GM18870 (cell line): ENCODE data around the gene SGTA.

Source experiments
- ATAC-seq: cut with Tn5 transposase; IDR thresholded peaks from one replicate; pipeline ENCODE4 v1.9.1; 2021; ENCODE audit warnings: moderate library complexity; ENCODE audit not compliant: unreplicated experiment

The SGTA gene

DNA sequence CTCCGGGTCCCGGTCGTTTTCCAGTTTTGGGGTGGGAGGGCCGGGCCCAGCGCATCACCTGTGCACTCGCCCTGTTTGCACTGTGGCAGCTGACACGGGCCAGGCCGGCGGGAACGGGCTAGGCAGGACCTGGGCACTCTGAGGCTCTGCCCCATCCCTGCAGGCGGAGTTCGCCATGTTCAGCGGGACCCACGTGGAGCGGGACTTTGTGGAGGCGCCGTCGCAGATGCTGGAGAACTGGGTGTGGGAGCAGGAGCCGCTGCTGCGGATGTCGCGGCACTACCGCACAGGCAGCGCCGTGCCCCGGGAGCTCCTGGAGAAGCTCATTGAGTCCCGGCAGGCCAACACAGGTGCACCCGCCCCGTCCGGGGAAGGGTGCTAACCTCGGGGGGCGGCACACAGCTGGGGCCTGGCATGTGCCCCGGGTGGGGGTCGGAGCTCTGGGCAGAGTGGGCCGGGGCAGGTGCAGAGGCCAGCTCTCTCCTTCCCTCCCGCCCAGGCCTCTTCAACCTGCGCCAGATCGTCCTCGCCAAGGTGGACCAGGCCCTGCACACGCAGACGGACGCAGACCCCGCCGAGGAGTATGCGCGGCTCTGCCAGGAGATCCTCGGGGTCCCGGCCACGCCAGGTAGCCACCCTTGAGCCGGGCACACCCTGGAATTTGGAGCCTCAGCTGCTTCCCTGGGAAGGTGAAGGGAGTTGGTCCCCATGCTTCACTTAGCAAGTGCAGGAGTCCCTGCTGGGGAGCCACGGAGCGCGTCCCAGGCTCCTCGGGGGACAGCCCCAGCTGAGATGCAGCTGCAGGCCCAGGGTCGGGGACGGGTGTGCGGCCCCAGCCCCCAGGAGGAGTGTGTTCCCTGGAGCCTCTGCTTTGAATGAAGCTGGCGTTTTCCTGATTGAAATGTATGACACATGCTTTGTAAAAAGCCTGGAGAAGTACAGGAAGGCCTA is 27.3 kb upstream of the SGTA start:
- no peak for ATAC-seq

DNA sequence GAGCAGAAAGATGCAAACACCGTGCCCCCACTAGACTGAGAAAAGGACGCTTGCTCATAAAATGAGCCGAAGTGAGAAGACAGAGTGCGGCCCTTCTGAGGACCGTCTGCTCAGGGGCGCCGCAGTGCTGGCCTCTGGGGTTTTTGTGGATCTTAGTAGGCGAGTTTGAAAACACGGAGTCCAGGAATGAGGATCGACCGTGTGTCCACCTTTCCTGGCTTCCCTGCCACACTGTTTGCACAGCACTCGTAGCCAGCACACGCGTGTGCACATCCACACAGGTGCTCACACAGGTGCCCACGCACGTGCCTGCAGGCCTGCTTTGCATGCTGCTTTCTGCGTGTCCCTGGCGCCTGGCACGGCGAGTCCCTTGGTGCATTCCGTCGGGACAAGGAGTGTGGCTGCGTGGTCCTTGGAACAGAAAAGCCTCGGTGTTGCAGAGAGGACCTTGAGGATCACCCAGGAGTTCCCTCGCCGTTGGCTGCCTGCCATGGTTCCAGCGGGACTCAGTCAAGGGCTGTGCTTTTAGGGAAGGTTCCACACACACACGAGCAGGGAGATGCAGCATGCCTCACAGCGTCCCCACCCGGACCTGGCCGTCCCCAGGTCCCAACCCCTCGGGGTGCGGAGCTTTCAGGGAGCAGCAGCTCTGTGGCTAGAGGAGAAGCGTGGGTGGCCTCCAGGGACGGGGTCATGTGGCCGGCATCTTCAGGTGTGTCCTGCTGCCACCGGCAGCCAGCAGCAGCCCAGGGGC is 26.5 kb upstream of the SGTA start:
- ATAC-seq: no peak

DNA sequence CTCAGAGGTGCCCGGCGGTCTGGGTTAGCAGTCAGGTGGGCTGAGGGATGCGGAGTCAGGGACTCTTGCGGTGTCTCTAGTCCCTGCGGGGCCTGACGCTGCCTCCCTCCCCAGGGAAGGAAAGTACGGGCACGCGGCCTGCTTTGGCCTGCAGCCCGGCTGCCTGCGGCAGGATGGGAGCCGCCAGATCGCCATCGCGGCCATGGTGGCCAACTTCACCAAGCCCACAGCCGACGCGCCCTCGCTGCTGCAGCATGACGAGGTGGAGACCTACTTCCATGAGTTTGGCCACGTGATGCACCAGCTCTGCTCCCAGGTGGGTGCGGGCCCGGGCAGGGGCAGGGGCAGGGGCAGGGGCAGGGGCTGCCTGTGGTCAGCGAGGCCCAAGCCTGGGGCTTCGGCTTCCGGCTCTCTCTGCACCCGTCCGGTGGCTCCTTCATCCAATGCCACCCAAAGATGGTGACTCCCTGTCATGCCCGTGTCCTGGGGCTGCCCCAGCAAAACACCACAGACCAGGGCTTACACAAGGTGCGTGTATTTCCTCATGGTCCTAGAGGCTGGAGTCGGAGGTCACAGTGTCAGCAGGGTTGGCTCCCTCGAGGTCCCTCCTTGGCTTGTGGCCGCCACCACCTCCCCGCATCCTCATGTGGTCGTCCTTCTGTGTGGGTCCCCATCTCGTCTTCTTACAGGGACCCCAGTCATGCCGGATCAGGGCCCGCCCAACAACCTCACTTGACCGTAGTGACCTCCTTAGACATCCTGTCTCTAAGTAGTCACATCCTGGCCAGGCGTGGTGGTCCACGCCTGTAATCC is 25.3 kb upstream of the SGTA start:
- ATAC-seq: no peak

DNA sequence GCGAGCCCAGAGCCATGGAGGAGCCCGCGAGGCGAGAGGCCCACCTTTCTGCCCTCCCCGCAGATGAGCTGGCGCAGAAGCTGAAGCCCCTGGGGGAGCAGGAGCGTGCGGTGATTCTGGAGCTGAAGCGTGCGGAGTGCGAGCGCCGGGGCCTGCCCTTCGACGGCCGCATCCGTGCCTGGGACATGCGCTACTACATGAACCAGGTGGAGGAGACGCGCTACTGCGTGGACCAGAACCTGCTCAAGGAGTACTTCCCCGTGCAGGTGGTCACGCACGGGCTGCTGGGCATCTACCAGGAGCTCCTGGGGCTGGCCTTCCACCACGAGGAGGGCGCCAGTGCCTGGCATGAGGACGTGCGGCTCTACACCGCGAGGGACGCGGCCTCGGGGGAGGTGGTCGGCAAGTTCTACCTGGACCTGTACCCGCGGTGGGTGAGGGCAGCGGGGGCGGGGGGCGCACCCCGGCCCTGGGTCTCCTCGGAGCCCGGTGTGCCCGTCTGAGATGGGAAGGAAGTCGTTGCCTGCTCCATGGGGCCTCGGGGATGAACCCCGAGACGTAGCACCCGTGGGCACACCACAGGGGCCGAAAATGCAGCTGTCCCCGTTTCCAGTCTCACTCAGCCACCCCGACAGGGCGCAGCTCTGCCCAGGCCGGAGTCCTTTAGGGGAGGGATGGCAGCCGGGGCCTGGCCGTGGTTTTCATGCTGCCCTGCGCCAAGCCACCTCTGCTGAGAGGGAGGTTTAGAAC is 24.5 kb upstream of the SGTA start:
- no peak for ATAC-seq

DNA sequence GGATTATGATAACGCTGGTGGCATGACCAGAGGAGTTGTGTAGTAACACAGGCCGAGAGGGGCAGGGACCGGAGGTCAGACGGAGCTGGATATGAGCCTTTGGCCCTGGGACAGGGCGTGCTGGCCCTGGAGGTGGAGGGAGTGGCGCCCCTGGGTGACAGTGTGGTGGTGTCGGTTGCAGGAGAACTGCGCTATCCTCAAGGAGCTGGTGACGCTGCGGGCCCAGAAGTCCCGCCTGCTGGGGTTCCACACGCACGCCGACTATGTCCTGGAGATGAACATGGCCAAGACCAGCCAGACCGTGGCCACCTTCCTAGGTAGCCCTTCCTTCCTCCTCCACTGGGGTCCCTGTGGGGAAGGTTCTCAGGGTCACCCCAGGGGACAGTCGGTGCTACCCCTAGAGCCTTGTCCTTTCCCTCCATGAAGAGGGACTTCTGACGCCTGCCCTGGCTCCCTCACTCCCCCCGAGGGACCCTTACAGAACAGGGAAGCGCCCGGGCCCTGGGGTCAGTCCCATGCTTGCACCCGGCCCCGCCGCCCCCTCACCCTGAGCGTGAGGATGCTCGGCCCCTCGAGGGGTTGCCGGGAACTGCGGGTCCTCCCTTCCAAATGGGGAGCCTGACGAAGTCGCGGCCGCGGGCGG is 23.8 kb upstream of the SGTA start:
- no peak for ATAC-seq

DNA sequence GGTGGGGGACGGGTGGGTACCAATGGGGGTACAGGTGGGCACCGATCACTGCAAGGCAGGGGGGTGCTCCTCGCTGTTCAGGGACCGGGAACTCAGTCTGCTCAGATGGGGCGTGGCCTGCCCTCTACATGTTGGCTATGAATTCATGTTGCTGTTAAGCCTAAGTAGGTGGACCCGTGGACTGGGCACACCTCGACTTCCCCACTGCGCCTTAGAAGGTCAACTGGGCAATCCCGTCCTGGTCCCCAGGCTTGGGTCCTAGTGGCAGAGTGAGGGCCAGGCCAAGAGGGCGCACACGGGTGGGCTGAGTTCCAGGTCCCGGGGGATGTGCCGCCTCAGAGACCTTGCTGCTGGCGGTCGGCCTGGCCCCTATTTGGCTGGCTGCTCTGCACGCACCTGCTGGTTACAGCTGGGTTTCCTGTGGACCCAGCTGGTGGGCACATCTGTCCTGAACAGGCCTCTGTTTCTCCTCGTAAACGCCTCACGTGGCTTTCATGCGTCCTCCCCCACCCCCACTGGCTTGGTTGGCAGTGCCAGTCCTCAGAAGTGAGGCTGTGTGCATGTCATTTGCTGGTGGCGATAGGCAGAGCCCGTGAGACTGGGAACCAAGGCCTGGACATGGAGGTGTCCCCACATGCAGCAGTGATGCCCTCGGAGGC is 23.0 kb upstream of the SGTA start:
- no peak for ATAC-seq

DNA sequence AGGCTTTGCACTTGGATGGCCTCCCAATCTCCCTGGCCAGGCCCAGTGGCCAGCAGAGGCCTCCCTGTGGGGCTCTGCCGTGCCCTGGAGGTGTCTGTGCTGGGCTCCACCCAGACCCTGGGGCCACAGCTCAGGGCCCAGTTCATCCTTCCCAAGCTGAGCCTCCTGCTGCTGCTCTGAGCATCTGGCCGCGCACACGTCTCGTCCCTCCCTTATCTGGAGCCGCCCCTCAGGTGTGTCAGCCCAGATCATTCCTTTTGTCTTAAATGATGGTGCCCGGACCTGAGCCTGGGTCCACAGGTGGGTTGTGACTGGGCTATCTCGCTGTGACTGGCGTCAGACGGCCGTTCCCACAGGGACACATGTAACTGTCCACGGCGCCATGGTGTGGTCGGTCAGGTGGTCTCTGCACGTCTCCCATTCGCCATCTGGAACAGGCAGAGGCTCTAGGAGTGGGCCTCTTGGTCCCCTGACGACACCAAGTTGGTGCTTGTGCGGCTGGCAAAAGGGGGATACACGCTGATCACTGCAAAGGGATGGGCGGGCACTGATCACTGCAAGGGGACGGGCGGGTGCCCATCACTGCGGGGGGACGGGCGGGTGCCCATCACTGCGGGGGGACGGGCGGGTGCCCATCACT is 22.3 kb upstream of the SGTA start:
- ATAC-seq: no peak

DNA sequence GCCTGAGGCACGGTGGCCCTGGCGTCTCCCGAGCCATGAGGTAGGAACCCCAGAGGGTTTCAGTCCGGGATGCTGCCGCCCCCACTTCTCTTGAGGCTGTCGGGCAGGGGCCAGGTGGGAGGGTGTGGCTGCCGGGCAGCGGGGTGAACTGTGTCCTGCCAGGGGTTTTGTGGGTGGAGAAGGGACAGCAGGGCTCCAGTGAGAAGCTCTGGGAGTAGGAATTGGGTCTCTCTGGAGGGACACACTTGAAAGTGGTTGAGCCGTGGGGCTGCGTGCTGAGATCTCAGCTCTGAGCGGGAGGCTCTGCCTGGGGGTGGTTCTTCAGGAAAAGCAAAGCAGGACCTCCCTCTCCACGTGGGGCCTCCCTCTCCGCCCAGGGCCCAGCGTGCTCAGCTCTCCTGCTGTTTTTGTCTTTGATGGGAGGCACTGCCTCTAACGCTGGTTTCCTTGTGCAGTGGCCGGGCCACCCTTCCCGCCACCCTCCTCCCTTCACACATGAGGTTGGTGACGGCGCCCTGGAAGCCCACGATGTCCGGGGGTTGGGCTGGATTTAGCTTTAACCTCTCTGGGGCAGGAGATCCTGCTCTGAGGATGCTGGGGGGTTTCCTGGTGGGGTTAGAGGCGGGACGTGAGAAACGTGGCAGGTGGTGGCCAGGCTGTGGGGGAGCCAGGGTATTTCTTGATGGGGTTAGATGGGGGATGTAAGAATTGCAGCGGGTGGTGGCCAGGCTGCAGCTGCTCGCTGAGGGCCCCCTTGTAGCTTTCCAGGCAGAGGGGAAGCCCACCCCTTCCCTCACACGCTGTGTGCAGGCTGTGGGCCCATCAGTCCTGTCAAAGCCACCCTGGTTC is 21.3 kb upstream of the SGTA start:
- no peak for ATAC-seq

DNA sequence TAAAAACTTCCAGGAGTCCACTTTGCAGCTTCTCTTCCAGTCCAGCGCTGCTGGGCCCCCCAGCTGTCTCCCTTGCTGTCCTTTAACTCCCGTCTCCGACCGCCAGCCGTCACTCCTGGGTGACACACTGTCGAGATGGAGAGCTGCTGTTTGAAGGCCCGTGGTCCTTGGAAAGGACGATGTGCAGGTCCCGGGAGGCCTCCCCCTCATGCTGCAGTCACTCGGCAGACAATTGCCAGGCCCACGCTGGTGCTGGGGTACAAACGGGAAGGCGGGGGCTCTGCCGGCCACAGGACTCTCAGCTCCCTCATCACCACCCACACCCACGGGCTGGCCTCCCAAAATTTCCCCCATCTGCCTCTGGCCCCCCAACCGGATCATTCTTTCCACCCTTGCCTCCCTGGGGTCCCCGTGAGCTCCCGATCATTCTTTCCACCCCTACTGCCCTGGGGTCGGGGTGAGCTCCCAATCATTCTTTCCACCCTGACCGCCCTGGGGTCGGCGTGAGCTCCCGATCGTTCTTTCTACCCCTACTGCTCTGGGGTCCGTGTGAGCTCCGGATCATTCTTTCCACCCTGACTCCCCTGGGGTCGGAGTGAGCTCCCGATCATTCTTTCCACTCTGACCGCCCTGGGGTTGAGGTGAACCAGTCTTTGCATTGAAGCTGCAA is 20.5 kb upstream of the SGTA start:
- no peak for ATAC-seq

DNA sequence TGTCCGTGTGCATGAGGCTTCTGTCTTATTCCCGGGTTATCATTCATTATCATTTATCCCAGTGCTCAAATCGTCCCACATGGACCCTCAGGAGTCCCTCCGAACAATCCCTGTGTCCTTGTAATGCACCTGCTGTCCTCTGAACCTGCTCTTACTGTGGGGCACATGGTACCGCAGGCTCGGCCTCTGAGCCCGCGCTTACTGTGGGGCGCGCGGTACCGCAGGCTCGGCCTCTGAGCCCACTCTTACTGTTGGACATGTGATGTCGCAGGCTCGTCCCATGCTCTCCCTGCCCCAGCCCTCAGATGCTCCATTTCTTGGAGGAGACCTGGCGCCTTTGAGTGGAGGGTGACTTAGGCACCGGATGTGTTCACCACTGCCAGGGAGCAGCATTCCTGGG is 19.8 kb upstream of the SGTA start:
- ATAC-seq: no peak

DNA sequence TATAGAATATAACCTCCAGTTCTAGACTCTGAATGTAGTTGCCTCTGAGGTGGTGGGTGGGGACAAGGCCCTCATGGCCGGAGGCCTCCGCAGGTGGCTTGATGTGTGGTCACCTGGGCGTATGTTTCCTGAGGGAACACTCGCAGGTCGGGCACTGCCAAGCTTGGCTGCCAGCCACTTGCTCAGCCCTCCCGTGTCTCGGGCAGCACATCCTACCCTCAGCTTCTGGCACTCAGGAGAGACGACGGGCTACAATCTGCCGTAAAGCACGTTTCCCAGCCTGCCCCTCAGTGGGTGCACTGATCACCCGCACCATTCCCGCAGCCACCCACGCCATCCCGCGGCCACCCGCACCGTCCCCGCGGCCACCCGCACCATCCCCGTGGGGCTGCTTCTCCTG is 17.4 kb upstream of the SGTA start:
- ATAC-seq: no peak

DNA sequence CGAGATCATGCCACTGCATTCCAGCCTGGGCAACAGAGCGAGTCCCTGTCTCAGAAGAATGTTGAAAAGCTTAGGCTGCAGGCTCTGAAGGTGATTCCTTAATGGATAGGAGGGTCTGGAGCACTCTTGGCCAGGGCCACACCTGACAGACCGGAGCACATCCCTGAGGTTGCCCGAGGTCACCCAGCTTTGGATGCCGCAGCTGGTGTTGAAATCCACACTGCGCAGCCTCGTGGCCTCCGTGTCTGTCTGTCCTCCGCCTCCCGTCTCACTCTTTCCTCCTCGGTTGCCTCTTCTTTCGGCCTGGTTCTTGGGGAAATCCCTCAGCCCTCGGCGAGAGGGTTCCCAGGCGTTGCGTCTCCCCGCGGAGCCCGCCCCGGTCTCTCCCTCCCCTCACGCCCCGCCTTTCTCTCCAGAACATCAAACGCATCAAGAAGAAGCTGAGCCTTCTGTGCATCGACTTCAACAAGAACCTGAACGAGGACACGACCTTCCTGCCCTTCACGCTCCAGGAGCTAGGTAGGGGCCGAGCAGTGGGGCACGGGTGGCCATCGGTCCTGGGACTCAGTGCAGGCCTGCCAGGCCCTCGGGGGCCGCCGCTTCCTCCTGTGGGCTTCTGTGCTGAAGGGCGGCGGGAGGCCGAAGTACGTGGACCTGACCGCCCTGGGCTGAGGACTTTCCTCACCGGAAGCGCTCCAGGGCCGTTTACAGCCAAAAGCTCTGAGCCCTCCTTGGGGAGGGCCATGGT is 16.4 kb upstream of the SGTA start:
- no peak for ATAC-seq

DNA sequence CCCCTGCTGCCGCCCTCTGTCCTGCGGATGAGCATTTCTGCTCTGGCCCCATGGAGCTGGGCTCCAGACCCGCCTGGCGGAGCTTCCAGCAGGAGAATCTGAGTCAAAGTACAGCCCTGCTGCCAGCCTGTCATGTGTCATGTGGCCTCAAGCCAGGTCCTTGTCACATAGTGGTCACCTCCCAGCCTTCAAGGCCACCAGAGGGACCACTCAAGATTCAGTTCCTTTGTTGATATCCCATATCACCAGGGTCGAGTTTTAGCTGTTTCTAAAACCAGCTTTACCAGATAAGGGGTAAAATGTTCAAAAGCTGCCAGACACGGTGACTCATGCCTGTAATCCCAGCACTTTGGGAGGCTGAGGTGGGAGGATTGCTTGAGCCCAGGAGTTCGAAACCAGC is 15.7 kb upstream of the SGTA start:
- ATAC-seq: no peak

DNA sequence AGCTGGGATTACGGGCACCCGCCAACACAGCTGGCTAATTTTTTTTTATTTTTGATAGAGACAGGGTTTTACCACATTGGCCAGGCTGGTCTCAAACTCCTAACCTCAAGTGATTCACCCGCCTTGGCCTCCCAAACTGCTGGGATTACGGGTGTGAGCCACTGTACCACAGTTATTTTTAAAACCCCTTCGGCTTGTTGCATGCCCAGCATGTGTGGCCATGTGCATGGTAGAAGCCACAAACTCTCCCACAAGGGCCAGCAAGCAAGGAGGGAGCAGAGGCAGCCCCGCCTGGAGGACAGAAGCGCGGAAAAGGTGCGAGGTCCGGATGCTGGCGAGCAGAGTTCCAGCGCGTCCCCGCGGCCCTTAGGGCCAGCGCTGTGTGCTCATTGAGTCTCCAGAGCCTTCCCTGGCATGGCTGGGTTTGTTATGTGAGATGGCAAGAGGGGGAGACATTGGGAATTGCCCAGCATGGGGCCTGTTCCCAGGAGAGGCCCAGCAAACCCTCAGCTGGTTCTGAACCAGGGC is 15.1 kb upstream of the SGTA start:
- ATAC-seq: no peak

DNA sequence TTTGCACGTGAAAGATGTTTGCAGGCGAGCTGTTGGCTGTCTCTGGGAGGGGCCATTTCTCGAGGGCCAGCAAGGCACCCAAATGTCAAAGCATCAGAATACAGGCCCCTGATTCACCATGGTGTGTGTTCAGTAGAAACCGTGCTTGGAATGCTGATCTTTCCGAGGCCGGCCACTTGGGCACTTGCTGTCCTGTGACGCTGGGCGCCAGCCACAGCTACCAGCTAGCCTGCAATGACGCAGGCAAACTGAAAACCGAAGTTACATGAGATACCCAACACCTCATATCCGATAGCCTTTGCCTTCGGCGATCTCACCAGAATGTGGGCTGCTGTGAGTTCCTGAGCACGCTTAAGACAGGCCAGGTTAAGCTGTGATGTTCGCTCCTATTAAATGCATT is 14.2 kb upstream of the SGTA start:
- ATAC-seq: no peak

DNA sequence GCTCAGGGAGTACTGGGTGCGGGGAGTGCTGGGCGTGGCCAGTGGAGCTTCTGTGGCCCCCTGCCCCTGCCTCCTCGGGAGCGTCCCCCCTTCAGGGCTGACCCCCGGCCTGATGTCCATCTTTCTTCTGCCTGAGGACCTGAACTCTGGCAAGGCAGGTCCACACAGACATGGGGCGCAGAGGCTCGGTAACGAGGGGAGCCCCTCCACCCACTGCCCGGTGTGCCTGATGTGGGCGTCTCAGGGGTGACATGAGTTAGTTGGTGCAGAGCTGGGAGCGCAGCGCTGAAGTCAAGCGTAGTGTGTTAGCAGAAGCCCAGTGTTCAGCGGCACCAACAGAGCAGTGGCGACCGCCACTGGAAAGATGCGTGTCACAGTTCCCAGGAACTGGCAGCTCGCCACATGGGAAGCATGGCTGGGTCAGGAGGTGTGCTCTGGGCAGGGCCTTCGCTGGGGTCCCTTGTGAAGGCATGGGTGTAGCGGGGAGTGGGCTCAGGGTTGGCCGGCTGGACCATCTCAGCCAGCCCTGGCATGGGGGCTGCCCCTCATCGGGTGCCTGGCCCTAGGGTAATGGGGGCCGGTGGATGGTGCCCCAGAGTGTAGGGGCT is 13.7 kb upstream of the SGTA start:
- ATAC-seq: no peak
